Gastroesophageal sphincter (tissue), 3 donors: ENCODE results near the gene PLPP3.
A peak's percentile ranks its signal among the peaks of the same experiment; 100 is the strongest.

Experiments used
- CTCF ChIP-seq, 4 experiments: fragments of 200-600 bp in 2 of 4; fragments of 450-650 bp in 2 of 4; sonication (generic) in 1 of 4; IDR thresholded peaks; one replicate each; pipeline ENCODE4 v1.5.1; 2017 to 2019; ENCODE audit warnings: antibody characterized with exemption in 4 of 4, mild to moderate bottlenecking in 2 of 4, moderate library complexity in 2 of 4
- EP300 ChIP-seq: sonication (generic); formaldehyde crosslinking; IDR thresholded peaks from one replicate; pipeline ENCODE4 v1.6.1; 2017; ENCODE audit warnings: antibody characterized with exemption, mild to moderate bottlenecking
- POLR2A ChIP-seq, 2 donors: fragments of 450-650 bp; IDR thresholded peaks; one replicate each; pipeline ENCODE4 v1.6.1; 2017; ENCODE audit warnings: antibody characterized with exemption in 2 of 2, mild to moderate bottlenecking in 2 of 2, moderate library complexity in 1 of 2
- POLR2AphosphoS5 ChIP-seq: sonication (generic); formaldehyde crosslinking; IDR thresholded peaks from one replicate; pipeline ENCODE4 v1.6.1; 2017; ENCODE audit warnings: antibody characterized with exemption

GRCh38 chr1:56448529-56449300 is 130.6 kb downstream of the PLPP3 start:
- TF ChIP-seq POLR2A (IDR thresholded peaks at IDR 0.05) (no peak), POLR2AphosphoS5 (peak; percentile 59), CTCF (IDR thresholded peaks at IDR 0.05) (no peak), EP300 (no peak)
